Measurements from ENCODE around the gene WAS. TPM values are rescaled to one million over a fixed set of nuclear protein-coding genes. Genes with fewer than 3 reads are reported as not detected.
"Not testable (repeated sequence)": the region's sequence is repeated elsewhere in the genome, so short reads cannot be mapped to it uniquely, and the experiment has no call there.

Gene WAS
- total and polyA plus RNA-seq, 4 donors = 1.0 to 5.6 (median 4.1) TPM

GRCh38 chrX:48680925-48681324, 2.7 kb upstream of the WAS start:
- H3K4me3 ChIP-seq (ENCODE audit: low read depth in 1 of 3, low read length in 3 of 3); H3K36me3 ChIP-seq (ENCODE audit: control insufficient read depth in 4 of 4, insufficient read depth in 3 of 4, low read depth in 1 of 4, low read length in 3 of 4); H3K9me3 ChIP-seq (ENCODE audit: control insufficient read depth in 4 of 4, low read length in 3 of 4); H3K9ac ChIP-seq (ENCODE audit: low read depth in 1 of 2, low read length in 2 of 2); DNase-seq (ENCODE audit: low spot score); H3K27me3 ChIP-seq (ENCODE audit: control insufficient read depth in 4 of 4, insufficient read depth in 4 of 4, low read length in 3 of 4); H3K27ac ChIP-seq (ENCODE audit: low read depth in 1 of 2, low read length in 2 of 2): not testable (repeated sequence)
- WGBS = 93% methylated on average over 6 of the region's 6 CpGs
- peaks cover 2 to 19% (median 9%) of the 10 kb centered on the region in 4 donors for H3K4me1 ChIP-seq (ENCODE audit: control insufficient read depth in 4 of 4, insufficient read depth in 4 of 4, low read length in 3 of 4)

GRCh38 chrX:48681539-48682183, 1.9 kb upstream of the WAS start:
- no peaks in the 10 kb centered on the region for H3K27me3 ChIP-seq (ENCODE audit: control insufficient read depth in 4 of 4, insufficient read depth in 4 of 4, low read length in 3 of 4)
- peaks cover 2 to 18% (median 9%) of the 10 kb centered on the region in 4 donors for H3K4me1 ChIP-seq (ENCODE audit: control insufficient read depth in 4 of 4, insufficient read depth in 4 of 4, low read length in 3 of 4)
- H3K27ac ChIP-seq (ENCODE audit: low read depth in 1 of 2, low read length in 2 of 2) = no peak overlapping the region
- TF ChIP-seq, protein P1, sequence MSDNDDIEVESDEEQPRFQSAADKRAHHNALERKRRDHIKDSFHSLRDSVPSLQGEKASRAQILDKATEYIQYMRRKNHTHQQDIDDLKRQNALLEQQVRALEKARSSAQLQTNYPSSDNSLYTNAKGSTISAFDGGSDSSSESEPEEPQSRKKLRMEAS (IDR thresholded peaks at IDR 0.05) = no peak
- TF ChIP-seq RXRA (IDR thresholded peaks at IDR 0.05) = no peak
- no peak for TF ChIP-seq NR2F2 (IDR thresholded peaks at IDR 0.05)
- H3K4me3 ChIP-seq (ENCODE audit: low read depth in 1 of 3, low read length in 3 of 3) = no peak overlapping the region
- no peak overlapping the region for H3K9ac ChIP-seq (ENCODE audit: low read depth in 1 of 2, low read length in 2 of 2)
- 60% methylated on average over 10 of the region's 10 CpGs for WGBS
- DNase-seq (ENCODE audit: low spot score) = no peak
- H3K9me3 ChIP-seq (ENCODE audit: control insufficient read depth in 4 of 4, low read length in 3 of 4) = no peaks in the 10 kb centered on the region
- H3K36me3 ChIP-seq (ENCODE audit: control insufficient read depth in 4 of 4, insufficient read depth in 3 of 4, low read depth in 1 of 4, low read length in 3 of 4) = no peaks in the 10 kb centered on the region

DNA sequence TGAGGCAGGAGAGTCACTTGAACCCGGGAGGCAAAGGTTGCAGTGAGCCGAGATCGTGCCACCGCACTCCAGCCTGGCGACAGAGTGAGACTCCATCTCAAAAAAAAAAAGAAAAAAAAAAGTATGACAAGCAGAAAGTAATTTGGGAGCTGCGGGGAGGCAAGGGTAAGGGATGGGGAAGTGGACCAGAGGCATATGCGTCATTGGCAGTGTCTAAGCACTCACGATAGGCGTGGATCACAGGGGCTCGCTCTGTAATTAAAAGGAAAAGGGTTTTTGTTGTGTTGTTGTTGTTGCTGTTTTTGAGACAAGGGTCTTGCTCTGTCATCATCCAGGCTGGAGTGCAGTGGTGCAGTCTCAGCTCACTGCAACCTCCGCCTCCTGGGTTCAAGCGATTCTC, 804 bp upstream of the WAS start:
- DNase-seq (ENCODE audit: low spot score); H3K9ac ChIP-seq (ENCODE audit: low read depth in 1 of 2, low read length in 2 of 2); H3K4me3 ChIP-seq (ENCODE audit: low read depth in 1 of 3, low read length in 3 of 3); H3K9me3 ChIP-seq (ENCODE audit: control insufficient read depth in 4 of 4, low read length in 3 of 4); H3K27me3 ChIP-seq (ENCODE audit: control insufficient read depth in 4 of 4, insufficient read depth in 4 of 4, low read length in 3 of 4); H3K36me3 ChIP-seq (ENCODE audit: control insufficient read depth in 4 of 4, insufficient read depth in 3 of 4, low read depth in 1 of 4, low read length in 3 of 4): not testable (repeated sequence)
- peaks cover 2 to 12% (median 7%) of the 10 kb centered on the region in 4 donors for H3K4me1 ChIP-seq (ENCODE audit: control insufficient read depth in 4 of 4, insufficient read depth in 4 of 4, low read length in 3 of 4)
- WGBS = 86% methylated on average over 12 of the region's 12 CpGs
- H3K27ac ChIP-seq (ENCODE audit: low read depth in 1 of 2, low read length in 2 of 2) = peak overlapping the region in 1 of 2 donors; percentile 18

GRCh38 chrX:48684134-48684533, 535 bp downstream of the WAS start:
- WGBS = 80% methylated on average over 7 of the region's 7 CpGs

More at GRCh38 chrX:48684134-48684533, 535 bp downstream of the WAS start:
- no peaks in the 10 kb centered on the region for H3K27me3 ChIP-seq (ENCODE audit: control insufficient read depth in 4 of 4, insufficient read depth in 4 of 4, low read length in 3 of 4)
- peak overlapping the region in 1 of 2 donors; percentile 13 for H3K9ac ChIP-seq (ENCODE audit: low read depth in 1 of 2, low read length in 2 of 2)
- peaks cover 0 to 5% (median 3%) of the 10 kb centered on the region in 4 donors for H3K4me1 ChIP-seq (ENCODE audit: control insufficient read depth in 4 of 4, insufficient read depth in 4 of 4, low read length in 3 of 4)
- TF ChIP-seq SP1 (IDR thresholded peaks at IDR 0.05) (no peak), GABPA (IDR thresholded peaks at IDR 0.05 in 1 of 2, conservative IDR thresholded peaks at IDR 0.05 in 1 of 2) (no peak), FOXA2 (IDR thresholded peaks at IDR 0.05) (no peak), REST (IDR thresholded peaks at IDR 0.05) (no peak), NR2F2 (IDR thresholded peaks at IDR 0.05) (no peak)
- peak overlapping the region; percentile 27 to 37 for H3K27ac ChIP-seq (ENCODE audit: low read depth in 1 of 2, low read length in 2 of 2)
- no peak for DNase-seq (ENCODE audit: low spot score)
- peak overlapping the region; percentile 24 to 37 (median 28) for H3K4me3 ChIP-seq (ENCODE audit: low read depth in 1 of 3, low read length in 3 of 3)
- no peaks in the 10 kb centered on the region for H3K36me3 ChIP-seq (ENCODE audit: control insufficient read depth in 4 of 4, insufficient read depth in 3 of 4, low read depth in 1 of 4, low read length in 3 of 4)
- no peaks in the 10 kb centered on the region for H3K9me3 ChIP-seq (ENCODE audit: control insufficient read depth in 4 of 4, low read length in 3 of 4)

Data from liver (tissue), 9 donors.